HL-60 (cell line): ENCODE measurements around the gene FHIT.

ENCODE experiments used
- DNase-seq, 2 experiments: peaks; one replicate each; pipeline ENCODE4 v3.0.0-alpha.2; 2010 to 2020; ENCODE audit warnings: low read depth in 1 of 2, low spot score in 1 of 2
- H3K27ac ChIP-seq: fragments of 250-450 bp; sonication (Bioruptor Pico); replicated peaks from 2 replicates; pipeline ENCODE4 v1.5.1; 2020; ENCODE audit warnings: mild to moderate bottlenecking, moderate library complexity
- H3K27me3 ChIP-seq: fragments of 250-450 bp; sonication (Bioruptor Pico); 2 replicates; pipeline ENCODE4 v1.5.1; 2021; ENCODE audit warnings: mild to moderate bottlenecking, moderate library complexity; ENCODE audit not compliant: insufficient read depth, poor library complexity, severe bottlenecking
- H3K4me3 ChIP-seq: replicated peaks from 2 replicates; pipeline ENCODE4 v1.5.1; 2011; ENCODE audit warnings: mild to moderate bottlenecking, control low read depth, low read length; ENCODE audit not compliant: insufficient read depth
- GABPA ChIP-seq: IDR thresholded peaks from 2 replicates; pipeline ENCODE4 v1.6.1; 2012; ENCODE audit warnings: low read depth
- POLR2AphosphoS5 ChIP-seq: IDR thresholded peaks from 2 replicates; pipeline ENCODE4 v1.6.1; 2012; ENCODE audit warnings: low read depth
- REST ChIP-seq: IDR thresholded peaks from 2 replicates; pipeline ENCODE4 v1.6.1; 2012; ENCODE audit warnings: low read depth; ENCODE audit not compliant: insufficient replicate concordance
- SPI1 ChIP-seq: IDR thresholded peaks from 2 replicates; pipeline ENCODE4 v1.6.1; 2012; ENCODE audit warnings: low read depth, mild to moderate bottlenecking, borderline replicate concordance
- TF ChIP-seq, protein P1 (sequence below): IDR thresholded peaks from one replicate; pipeline ENCODE4 v1.5.1; 2011; ENCODE audit warnings: low read length, control low read depth, inconsistent platforms; ENCODE audit not compliant: insufficient read depth

FHIT gene

DNA sequence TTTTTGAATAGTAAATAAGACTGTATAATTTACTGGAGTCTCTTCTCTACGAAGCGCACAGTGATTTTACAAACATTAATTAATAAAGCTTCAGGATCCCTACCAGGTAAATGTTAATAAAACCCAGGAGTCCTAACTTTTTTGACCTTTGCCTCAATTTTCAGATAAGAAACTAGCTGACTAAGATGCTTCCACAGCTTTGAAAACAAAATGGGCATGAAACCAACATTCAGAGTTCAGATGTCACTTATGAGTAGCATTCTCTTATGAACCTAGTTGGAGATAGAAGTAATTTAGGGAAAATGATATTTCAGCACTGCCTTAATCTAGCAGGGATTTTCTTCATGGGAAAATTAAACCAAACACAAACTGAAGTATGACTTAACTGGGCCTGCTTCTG lies 13.0 kb upstream of the FHIT start:
- no peak overlapping the region for H3K27ac ChIP-seq
- no peak for TF ChIP-seq REST
- TF ChIP-seq GABPA: no peak
- TF ChIP-seq, protein P1, sequence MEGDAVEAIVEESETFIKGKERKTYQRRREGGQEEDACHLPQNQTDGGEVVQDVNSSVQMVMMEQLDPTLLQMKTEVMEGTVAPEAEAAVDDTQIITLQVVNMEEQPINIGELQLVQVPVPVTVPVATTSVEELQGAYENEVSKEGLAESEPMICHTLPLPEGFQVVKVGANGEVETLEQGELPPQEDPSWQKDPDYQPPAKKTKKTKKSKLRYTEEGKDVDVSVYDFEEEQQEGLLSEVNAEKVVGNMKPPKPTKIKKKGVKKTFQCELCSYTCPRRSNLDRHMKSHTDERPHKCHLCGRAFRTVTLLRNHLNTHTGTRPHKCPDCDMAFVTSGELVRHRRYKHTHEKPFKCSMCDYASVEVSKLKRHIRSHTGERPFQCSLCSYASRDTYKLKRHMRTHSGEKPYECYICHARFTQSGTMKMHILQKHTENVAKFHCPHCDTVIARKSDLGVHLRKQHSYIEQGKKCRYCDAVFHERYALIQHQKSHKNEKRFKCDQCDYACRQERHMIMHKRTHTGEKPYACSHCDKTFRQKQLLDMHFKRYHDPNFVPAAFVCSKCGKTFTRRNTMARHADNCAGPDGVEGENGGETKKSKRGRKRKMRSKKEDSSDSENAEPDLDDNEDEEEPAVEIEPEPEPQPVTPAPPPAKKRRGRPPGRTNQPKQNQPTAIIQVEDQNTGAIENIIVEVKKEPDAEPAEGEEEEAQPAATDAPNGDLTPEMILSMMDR: no peak
- TF ChIP-seq POLR2AphosphoS5: no peak
- TF ChIP-seq SPI1: no peak
- no peaks in the 10 kb centered on the region for H3K27me3 ChIP-seq
- DNase-seq: no peak
- H3K4me3 ChIP-seq: no peak overlapping the region

DNA sequence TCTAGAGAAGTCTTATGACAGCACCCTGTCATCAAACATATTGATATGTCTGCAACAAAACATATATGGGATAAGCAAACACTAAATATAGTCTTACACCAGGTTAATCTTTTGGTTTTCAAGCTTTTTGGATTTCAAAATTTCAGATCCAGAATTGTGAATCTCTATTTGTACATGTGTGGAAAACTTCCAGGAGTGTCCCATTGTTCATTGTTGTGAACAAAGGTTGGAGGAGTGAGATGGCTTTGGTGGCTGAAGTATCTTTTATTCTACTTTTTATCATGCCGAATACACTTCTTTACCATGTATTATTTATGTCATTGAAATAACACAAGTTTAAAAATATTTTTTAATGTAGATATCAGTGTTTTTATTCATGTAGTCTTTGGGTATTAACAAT lies 5.9 kb upstream of the FHIT start:
- Histone ChIP-seq H3K4me3 (no peak overlapping the region), H3K27me3 (no peaks in the 10 kb centered on the region), H3K27ac (no peak overlapping the region)
- no peak for DNase-seq
- TF ChIP-seq, protein P1: no peak
- no peak for TF ChIP-seq REST
- no peak for TF ChIP-seq GABPA
- no peak for TF ChIP-seq SPI1
- TF ChIP-seq POLR2AphosphoS5: no peak

DNA sequence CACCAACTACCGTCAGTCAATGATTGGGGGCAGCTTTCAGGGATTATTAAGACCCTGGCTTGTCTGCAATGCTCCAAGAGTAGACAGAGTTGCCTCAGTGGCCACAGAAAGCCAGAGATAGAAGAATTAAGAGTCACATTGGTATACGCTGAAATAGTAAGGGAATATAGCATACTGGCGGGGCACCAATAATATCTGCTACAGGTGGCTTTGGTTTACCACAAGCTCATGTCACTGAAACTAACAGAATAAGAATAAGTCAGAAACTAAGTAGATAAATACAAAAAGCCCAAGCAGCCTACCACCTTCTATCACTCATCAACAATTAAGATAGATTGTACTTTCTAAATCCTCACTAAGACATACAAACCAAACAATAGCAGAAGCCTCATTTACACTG lies 2.5 kb upstream of the FHIT start:
- Histone ChIP-seq H3K27me3 (no peaks in the 10 kb centered on the region), H3K4me3 (no peak overlapping the region)
- TF ChIP-seq POLR2AphosphoS5: no peak
- TF ChIP-seq SPI1: no peak
- TF ChIP-seq REST: no peak
- TF ChIP-seq, protein P1: no peak
- no peak for TF ChIP-seq GABPA

More for the DNA sequence above, 2.5 kb upstream of the FHIT start:
- DNase-seq: no peak
- no peak overlapping the region for H3K27ac ChIP-seq
